PC-9 (cell line): ENCODE data around the gene HSPB3. TPM values are rescaled to one million over a fixed set of nuclear protein-coding genes. Genes with fewer than 3 reads are reported as not detected.
A peak's percentile ranks its signal among the peaks of the same experiment; 100 is the strongest.

Experiments used
- Bru-seq: library from RNA; stranded (reverse); fragments of 400-500 nt; gene quantifications from one replicate; lab custom pipeline; 2021; lab: Mats Ljungman, UMichigan
- BruChase-seq, 2 experiments: library from RNA; stranded (reverse); fragments of 400-500 nt; gene quantifications; one replicate each; lab custom pipeline; 2021; lab: Mats Ljungman, UMichigan
- BruUV-seq: library from RNA; stranded (reverse); fragments of 400-500 nt; replicated peaks from 2 replicates; lab custom pipeline; 2021; lab: Mats Ljungman, UMichigan
- CTCF ChIA-PET: fragments of 300-600 bp; sonication (Branson Sonifier 250); formaldehyde crosslinking; loops from one replicate; lab custom pipeline; 2022; ENCODE audit warnings: antibody characterized with exemption; lab: Charles Lee
- POLR2A ChIA-PET: fragments of 300-600 bp; sonication (Branson Sonifier 250); formaldehyde crosslinking; loops from one replicate; lab custom pipeline; 2022; ENCODE audit warnings: antibody characterized with exemption; ENCODE audit not compliant: unreplicated experiment; lab: Charles Lee
- DNase-seq, 2 experiments: peaks; one replicate each; pipeline versions ENCODE4 v3.0.0 to v3.0.0-alpha.2; 2015 to 2022; ENCODE audit warnings: mixed read lengths in 1 of 2
- H2AFZ ChIP-seq: fragments of 200-600 bp; sonication (generic); 2 replicates; pipeline ENCODE4 v1.8.1; 2017; ENCODE audit warnings: antibody characterized with exemption
- H3F3A ChIP-seq: fragments of 200-600 bp; sonication (generic); 2 replicates; pipeline ENCODE4 v1.8.1; 2017; ENCODE audit warnings: antibody characterized with exemption, mild to moderate bottlenecking, low read depth; ENCODE audit not compliant: insufficient read depth
- H3K27ac ChIP-seq: fragments of 200-600 bp; sonication (generic); 2 replicates; pipeline ENCODE4 v1.6.1; 2016; ENCODE audit warnings: mixed run types
- H3K27me3 ChIP-seq: fragments of 200-600 bp; sonication (generic); 2 replicates; pipeline ENCODE4 v1.6.1; 2016; ENCODE audit warnings: low read depth, mixed run types; ENCODE audit not compliant: insufficient read depth
- H3K36me3 ChIP-seq: fragments of 200-600 bp; sonication (generic); 2 replicates; pipeline ENCODE4 v1.6.1; 2016; ENCODE audit warnings: low read depth, mixed run types
- H3K4me1 ChIP-seq: fragments of 200-600 bp; sonication (generic); replicated peaks from 2 replicates; pipeline ENCODE4 v1.6.1; 2016; ENCODE audit warnings: mixed run types; ENCODE audit not compliant: insufficient read depth
- H3K4me2 ChIP-seq: fragments of 200-600 bp; sonication (generic); 2 replicates; pipeline ENCODE4 v1.6.1; 2017; ENCODE audit warnings: mixed run types
- H3K4me3 ChIP-seq: fragments of 200-600 bp; sonication (generic); 2 replicates; pipeline ENCODE4 v1.6.1; 2016; ENCODE audit warnings: mixed run types
- H3K79me2 ChIP-seq: fragments of 200-600 bp; sonication (generic); 2 replicates; pipeline ENCODE4 v1.6.1; 2017; ENCODE audit warnings: low read depth, mixed run types
- H3K9me2 ChIP-seq: fragments of 200-600 bp; sonication (generic); 2 replicates; pipeline ENCODE4 v1.8.1; 2017; ENCODE audit warnings: mild to moderate bottlenecking; ENCODE audit not compliant: insufficient read depth
- H3K9me3 ChIP-seq: fragments of 200-600 bp; sonication (generic); 2 replicates; pipeline ENCODE4 v1.8.1; 2016; ENCODE audit warnings: low read depth; ENCODE audit not compliant: insufficient read depth
- H4K20me1 ChIP-seq: fragments of 200-600 bp; sonication (generic); 2 replicates; pipeline ENCODE4 v1.8.1; 2017; ENCODE audit not compliant: insufficient read depth
- EZH2 ChIP-seq: fragments of 200-600 bp; sonication (generic); IDR thresholded peaks from 2 replicates; pipeline ENCODE4 v1.8.0; 2017; ENCODE audit warnings: antibody characterized with exemption, low read depth
- intact Hi-C: fragments of 100-400 bp; cut with micrococcal nuclease; formaldehyde crosslinking; loops from one replicate; pipeline ENCODE4 v1.10.0; 2022; ENCODE audit not compliant: unreplicated experiment
- long read RNA-seq: library from polyadenylated mRNA; stranded (forward); transcript quantifications from one replicate; pipeline ENCODE4 v2.0.0, GENCODE V29; 2022
- total RNA-seq: library from RNA; stranded (reverse); gene quantifications from 2 replicates; pipeline ENCODE4 v1.2.3, GENCODE V29; 2021
- TF ChIP-seq, protein P1 (sequence below): fragments of 200-600 bp; sonication (generic); conservative IDR thresholded peaks from 2 replicates; pipeline ENCODE4 v1.6.1; 2017; ENCODE audit warnings: mixed run types, antibody characterized with exemption, mild to moderate bottlenecking, moderate library complexity

HSPB3 gene, protein sequence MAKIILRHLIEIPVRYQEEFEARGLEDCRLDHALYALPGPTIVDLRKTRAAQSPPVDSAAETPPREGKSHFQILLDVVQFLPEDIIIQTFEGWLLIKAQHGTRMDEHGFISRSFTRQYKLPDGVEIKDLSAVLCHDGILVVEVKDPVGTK
- total RNA-seq (not detected in 2 replicates), Bru-seq, nascent RNA (not detected), BruChase-seq, experiment 1, labeled RNA remaining after a 2-hour chase (not detected), BruChase-seq, experiment 2, labeled RNA remaining after a 6-hour chase (not detected)
- long read RNA-seq = 0 reads

DNA sequence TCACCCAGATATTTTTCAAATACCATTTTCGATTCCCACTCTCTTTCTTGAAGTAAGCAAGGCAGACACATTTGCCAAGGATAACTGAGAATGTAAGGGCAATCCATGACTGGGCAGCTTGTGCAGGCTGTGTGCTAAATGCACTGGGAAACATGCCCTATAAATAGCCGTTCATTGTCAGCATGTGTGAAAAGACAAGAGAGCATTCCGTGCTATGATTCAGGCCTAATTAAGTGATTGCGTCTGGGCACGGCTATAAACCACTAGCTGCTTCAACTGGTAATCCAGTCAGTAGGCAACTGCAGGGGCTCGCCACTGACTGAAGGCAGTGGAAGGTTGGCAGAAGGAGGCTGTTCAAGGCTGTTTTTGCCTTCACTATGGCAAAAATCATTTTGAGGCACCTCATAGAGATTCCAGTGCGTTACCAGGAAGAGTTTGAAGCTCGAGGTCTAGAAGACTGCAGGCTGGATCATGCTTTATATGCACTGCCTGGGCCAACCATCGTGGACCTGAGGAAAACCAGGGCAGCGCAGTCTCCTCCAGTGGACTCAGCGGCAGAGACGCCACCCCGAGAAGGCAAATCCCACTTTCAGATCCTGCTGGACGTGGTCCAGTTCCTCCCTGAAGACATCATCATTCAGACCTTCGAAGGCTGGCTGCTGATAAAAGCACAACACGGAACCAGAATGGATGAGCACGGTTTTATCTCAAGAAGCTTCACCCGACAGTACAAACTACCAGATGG lies at the start of gene HSPB3:
Gene HSPB3, plus strand, starts transcription at position 287 of the 745 bp plus-strand sequence. Its CDS starts 91 bp downstream, at position 378.
- TF ChIP-seq, protein P1, sequence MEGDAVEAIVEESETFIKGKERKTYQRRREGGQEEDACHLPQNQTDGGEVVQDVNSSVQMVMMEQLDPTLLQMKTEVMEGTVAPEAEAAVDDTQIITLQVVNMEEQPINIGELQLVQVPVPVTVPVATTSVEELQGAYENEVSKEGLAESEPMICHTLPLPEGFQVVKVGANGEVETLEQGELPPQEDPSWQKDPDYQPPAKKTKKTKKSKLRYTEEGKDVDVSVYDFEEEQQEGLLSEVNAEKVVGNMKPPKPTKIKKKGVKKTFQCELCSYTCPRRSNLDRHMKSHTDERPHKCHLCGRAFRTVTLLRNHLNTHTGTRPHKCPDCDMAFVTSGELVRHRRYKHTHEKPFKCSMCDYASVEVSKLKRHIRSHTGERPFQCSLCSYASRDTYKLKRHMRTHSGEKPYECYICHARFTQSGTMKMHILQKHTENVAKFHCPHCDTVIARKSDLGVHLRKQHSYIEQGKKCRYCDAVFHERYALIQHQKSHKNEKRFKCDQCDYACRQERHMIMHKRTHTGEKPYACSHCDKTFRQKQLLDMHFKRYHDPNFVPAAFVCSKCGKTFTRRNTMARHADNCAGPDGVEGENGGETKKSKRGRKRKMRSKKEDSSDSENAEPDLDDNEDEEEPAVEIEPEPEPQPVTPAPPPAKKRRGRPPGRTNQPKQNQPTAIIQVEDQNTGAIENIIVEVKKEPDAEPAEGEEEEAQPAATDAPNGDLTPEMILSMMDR = no peak
- TF ChIP-seq EZH2 = no peak
- intact Hi-C loops = no loop called here
- no peaks in the 10 kb centered on the region for H4K20me1 ChIP-seq
- no peaks in the 10 kb centered on the region for H3K9me2 ChIP-seq
- H3K27ac ChIP-seq = no peak within 1 kb of the TSS
- H3F3A ChIP-seq = no peaks in the 10 kb centered on the region
- H3K79me2 ChIP-seq = no peaks in the 10 kb centered on the region
- no peak within 1 kb of the TSS for H3K4me2 ChIP-seq
- no peak for DNase-seq
- H2AFZ ChIP-seq = no peak within 1 kb of the TSS
- H3K4me1 ChIP-seq = 0 out of 2 replicates have a peak, but pooled peaks cover 7% of the 10 kb centered on the region
- no peaks in the 10 kb centered on the region for H3K36me3 ChIP-seq
- CTCF ChIA-PET = no interaction called here
- BruUV-seq = no TSS peak
- no peaks in the 10 kb centered on the region for H3K27me3 ChIP-seq
- POLR2A ChIA-PET = no interaction called here
- H3K9me3 ChIP-seq = no peaks in the 10 kb centered on the region
- no peak within 1 kb of the TSS for H3K4me3 ChIP-seq

GRCh38 chr5:54411176-54411575 lies 44.3 kb upstream of the HSPB3 start:
- Histone ChIP-seq H3K27me3 (no peaks in the 10 kb centered on the region), H3K4me3 (no peak overlapping the region), H3K36me3 (no peaks in the 10 kb centered on the region), H3K79me2 (no peaks in the 10 kb centered on the region), H3K9me2 (no peaks in the 10 kb centered on the region), H3F3A (no peaks in the 10 kb centered on the region), H3K9me3 (0 out of 2 replicates have a peak, but pooled peaks cover 3% of the 10 kb centered on the region), H4K20me1 (no peaks in the 10 kb centered on the region), H3K27ac (no peak overlapping the region), H2AFZ (no peak overlapping the region), H3K4me2 (no peak overlapping the region), H3K4me1 (peaks cover under 1% of the 10 kb centered on the region)
- ChIA-PET CTCF (no interaction called here), POLR2A (no interaction called here)
- peak in 1 of 2 experiments; percentile 26 for DNase-seq
- TF ChIP-seq, protein P1 = no peak
- TF ChIP-seq EZH2 = no peak
- BruUV-seq = no TSS peak
- intact Hi-C loops = no loop called here

DNA sequence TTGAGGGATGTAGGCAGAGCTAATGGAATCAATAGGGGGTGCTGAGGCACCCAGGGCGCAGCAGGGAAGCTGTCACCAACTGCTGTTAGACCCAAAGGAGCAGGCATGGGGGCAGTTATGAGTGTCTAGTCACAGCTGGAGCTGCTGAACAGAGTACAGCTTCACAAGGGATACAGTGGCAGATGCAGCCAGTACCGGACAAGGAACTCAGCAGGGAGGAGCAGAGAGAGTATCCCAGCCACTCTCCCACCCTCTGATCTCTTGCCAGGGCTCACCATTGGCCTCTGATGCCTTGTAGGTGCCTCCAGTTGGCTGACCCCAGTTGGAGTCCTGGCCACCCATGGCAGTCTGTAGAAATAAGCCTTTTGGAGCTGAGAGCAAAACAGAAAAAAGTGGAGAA lies 42.6 kb upstream of the HSPB3 start:
- CTCF ChIA-PET = no interaction called here
- TF ChIP-seq, protein P1 = no peak
- no peak for TF ChIP-seq EZH2
- no TSS peak for BruUV-seq

More for the DNA sequence above, 42.6 kb upstream of the HSPB3 start:
- H3K27ac ChIP-seq = no peak overlapping the region
- no peak overlapping the region for H2AFZ ChIP-seq
- H3K9me2 ChIP-seq = no peaks in the 10 kb centered on the region
- no peaks in the 10 kb centered on the region for H3K27me3 ChIP-seq
- no peak overlapping the region for H3K4me3 ChIP-seq
- no peaks in the 10 kb centered on the region for H3K79me2 ChIP-seq
- no peak overlapping the region for H3K4me2 ChIP-seq
- 0 out of 2 replicates have a peak, but pooled peaks cover 3% of the 10 kb centered on the region for H3K9me3 ChIP-seq
- no peaks in the 10 kb centered on the region for H3F3A ChIP-seq
- H4K20me1 ChIP-seq = no peaks in the 10 kb centered on the region
- POLR2A ChIA-PET = no interaction called here
- no peaks in the 10 kb centered on the region for H3K36me3 ChIP-seq
- peaks cover 7% of the 10 kb centered on the region for H3K4me1 ChIP-seq
- intact Hi-C loops = no loop called here
- DNase-seq = no peak
